OCI-LY1 (cell line): Measurements from ENCODE around the gene SIRT5.

Experiments
- EZH2 ChIP-seq: fragments of 200-600 bp; sonication (generic), shearing (Covaris generic); IDR thresholded peaks from 2 replicates; pipeline ENCODE4 v1.8.0; 2017; ENCODE audit warnings: borderline replicate concordance, mixed run types, mild to moderate bottlenecking, antibody characterized with exemption, low read length, moderate library complexity, mixed read lengths
- TF ChIP-seq, protein P1 (sequence below): fragments of 200-600 bp; sonication (generic), shearing (Covaris generic); IDR thresholded peaks from 2 replicates; pipeline ENCODE4 v1.5.1; 2017; ENCODE audit warnings: mild to moderate bottlenecking, antibody characterized with exemption, low read length, moderate library complexity, mixed read lengths

DNA sequence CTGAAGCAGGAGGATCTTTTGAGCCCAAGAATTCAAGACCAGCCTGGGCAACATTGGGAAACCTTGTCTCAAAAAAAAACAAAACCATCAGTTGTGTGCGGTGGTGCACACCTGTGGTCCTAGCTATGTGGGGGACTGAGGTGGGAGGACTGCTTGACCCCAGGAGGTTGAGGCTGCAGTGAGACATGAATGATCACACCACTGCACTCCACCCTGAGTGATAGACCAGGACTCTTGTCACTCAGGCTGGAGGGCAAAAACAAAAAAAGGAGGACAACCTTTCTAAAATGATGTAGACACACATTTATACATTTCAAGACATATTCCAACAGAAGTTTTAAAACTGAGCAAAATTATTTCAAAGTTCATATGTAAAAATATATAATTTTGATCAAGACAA, 85.9 kb downstream of the SIRT5 start:
- TF ChIP-seq, protein P1, sequence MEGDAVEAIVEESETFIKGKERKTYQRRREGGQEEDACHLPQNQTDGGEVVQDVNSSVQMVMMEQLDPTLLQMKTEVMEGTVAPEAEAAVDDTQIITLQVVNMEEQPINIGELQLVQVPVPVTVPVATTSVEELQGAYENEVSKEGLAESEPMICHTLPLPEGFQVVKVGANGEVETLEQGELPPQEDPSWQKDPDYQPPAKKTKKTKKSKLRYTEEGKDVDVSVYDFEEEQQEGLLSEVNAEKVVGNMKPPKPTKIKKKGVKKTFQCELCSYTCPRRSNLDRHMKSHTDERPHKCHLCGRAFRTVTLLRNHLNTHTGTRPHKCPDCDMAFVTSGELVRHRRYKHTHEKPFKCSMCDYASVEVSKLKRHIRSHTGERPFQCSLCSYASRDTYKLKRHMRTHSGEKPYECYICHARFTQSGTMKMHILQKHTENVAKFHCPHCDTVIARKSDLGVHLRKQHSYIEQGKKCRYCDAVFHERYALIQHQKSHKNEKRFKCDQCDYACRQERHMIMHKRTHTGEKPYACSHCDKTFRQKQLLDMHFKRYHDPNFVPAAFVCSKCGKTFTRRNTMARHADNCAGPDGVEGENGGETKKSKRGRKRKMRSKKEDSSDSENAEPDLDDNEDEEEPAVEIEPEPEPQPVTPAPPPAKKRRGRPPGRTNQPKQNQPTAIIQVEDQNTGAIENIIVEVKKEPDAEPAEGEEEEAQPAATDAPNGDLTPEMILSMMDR, result no peak
- no peak for TF ChIP-seq EZH2
